Thyroid gland (tissue), 4 donors: ENCODE data around the gene SEMA5A. TPM values are rescaled to one million over a fixed set of nuclear protein-coding genes. Genes with fewer than 3 reads are reported as not detected.

ENCODE experiments used
- DNase-seq, 2 donors: peaks; one replicate each; pipeline ENCODE4 v3.0.0-alpha.2; 2019
- H3K27ac ChIP-seq, 3 donors: fragments of 200-600 bp; sonication (generic); 1 replicate in 2 of 3; 2 replicates in 1 of 3; pipeline ENCODE4 v1.5.1; 2016 to 2019; ENCODE audit warnings: mild to moderate bottlenecking in 1 of 3, moderate library complexity in 1 of 3
- H3K27me3 ChIP-seq: fragments of 200-600 bp; sonication (generic); one replicate; pipeline ENCODE4 v1.5.1; 2019
- H3K36me3 ChIP-seq, 2 donors: fragments of 200-600 bp; sonication (generic); one replicate each; pipeline ENCODE4 v1.5.1; 2016 to 2019
- H3K4me1 ChIP-seq, 2 donors: fragments of 200-600 bp; sonication (generic); one replicate each; pipeline ENCODE4 v1.5.1; 2017 to 2019
- H3K4me3 ChIP-seq, 3 donors: fragments of 200-600 bp; sonication (generic); replicated peaks in 1 of 3; 1 replicate in 2 of 3; 2 replicates in 1 of 3; pipeline ENCODE4 v1.5.1; 2016; ENCODE audit warnings: mild to moderate bottlenecking in 1 of 3
- H3K9me3 ChIP-seq: fragments of 200-600 bp; sonication (generic); one replicate; pipeline ENCODE4 v1.5.1; 2017
- CTCF ChIP-seq, 6 experiments: fragments of 200-600 bp in 3 of 6; fragments of 450-650 bp in 3 of 6; sonication (generic) in 3 of 6; IDR thresholded peaks; one replicate each; pipeline ENCODE4 v1.5.1; 2016 to 2019; ENCODE audit warnings: antibody characterized with exemption in 6 of 6, mild to moderate bottlenecking in 2 of 6, inconsistent platforms in 1 of 6, moderate library complexity in 1 of 6
- POLR2A ChIP-seq, 2 donors: fragments of 450-650 bp; IDR thresholded peaks; one replicate each; pipeline ENCODE4 v1.6.1; 2017; ENCODE audit warnings: antibody characterized with exemption in 2 of 2, mild to moderate bottlenecking in 2 of 2, moderate library complexity in 1 of 2
- WGBS, 2 donors: methylation state at CpG; one replicate each; pipeline ENCODE4 v1.1.5; 2017; 5-methylcytosine and 5-hydroxymethylcytosine counted together
- intact Hi-C: fragments of 100-400 bp; cut with DNase I; formaldehyde crosslinking; loops from one replicate; pipeline ENCODE4 v1.15.1; 2023
- total RNA-seq, 4 donors: library from RNA; depleted of rRNA; stranded (reverse); fragments of >200 nt; gene quantifications; one replicate each; pipeline ENCODE4 v1.2.3, GENCODE V29; 2016

SEMA5A gene
- total RNA-seq, 4 donors from 2014 or later = 1.8 to 8.4 (median 3.8) TPM

DNA sequence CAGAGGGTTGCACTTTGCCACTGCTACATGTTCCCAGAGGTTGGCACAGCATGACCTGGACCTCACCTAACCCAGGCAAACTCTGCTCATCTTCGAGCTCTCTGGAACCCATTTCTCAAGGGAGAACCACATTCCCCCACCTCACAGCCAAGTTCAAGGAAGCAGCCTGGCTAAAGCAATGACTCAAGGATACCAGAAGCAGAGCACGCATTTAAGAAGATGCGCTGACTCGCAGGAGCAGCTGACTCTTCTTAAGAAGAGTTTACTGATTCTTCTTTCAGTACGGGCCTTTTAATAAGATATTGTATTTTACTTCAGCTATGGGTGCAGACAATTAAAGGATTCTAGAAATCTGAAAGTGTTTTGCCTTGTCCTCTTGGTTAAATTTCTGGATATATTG, 4.1 kb upstream of the SEMA5A start:
- Histone ChIP-seq H3K4me3 (no peak overlapping the region), H3K4me1 (peaks cover 8 to 20% of the 10 kb centered on the region in 2 donors), H3K36me3 (no peaks in the 10 kb centered on the region), H3K27me3 (no peaks in the 10 kb centered on the region), H3K9me3 (no peaks in the 10 kb centered on the region), H3K27ac (no peak overlapping the region)
- no peak for DNase-seq
- intact Hi-C loops = no loop called here
- WGBS, 2 donors = 85 to 97% methylated on average over 5 of the region's 5 CpGs
- TF ChIP-seq CTCF (IDR thresholded peaks at IDR 0.05) (no peak), POLR2A (IDR thresholded peaks at IDR 0.05) (no peak)

DNA sequence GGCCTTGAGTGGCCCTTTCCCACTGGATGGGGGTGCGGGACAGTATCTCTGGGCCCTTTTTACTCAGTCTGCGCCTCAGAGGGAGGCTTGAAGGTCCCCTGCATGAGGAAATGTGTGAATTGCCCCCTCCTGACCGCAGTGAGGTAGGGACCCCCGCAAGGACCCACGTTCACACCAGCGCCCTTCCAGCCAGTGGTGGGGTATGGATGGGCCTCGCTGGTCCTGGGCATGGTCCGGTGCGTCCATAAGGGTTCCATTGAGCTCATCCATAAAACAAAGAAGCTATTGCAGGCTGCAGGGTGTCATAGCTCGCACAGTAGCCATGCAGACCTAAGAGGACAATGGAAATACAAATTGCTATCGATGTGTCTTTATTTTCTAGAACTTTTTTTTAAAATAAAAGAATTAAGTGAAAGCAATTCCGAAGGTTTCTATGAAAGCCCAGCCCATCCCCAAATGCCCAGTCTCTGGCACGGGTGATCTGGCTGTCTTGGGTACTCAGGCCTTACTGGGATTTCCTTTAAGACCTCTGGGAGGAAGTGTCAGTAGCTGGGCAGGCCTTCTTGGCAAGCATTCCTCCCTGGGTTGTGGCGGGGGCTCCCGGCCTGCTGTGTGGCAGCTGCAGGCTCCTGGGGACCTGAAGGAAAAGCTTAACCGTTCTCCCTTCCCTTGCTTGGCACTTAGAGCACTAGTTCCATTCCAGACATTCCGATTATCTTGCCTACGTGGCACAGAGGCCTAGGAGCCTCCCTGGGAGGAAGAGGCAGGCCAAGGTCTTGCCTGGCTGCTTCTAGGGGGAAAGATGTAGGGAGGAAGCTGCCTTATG, 1.5 kb upstream of the SEMA5A start:
- H3K9me3 ChIP-seq = no peaks in the 10 kb centered on the region
- intact Hi-C loops = no loop called here
- H3K4me3 ChIP-seq = peak overlapping the region in 1 of 3 donors; percentile 62
- WGBS, 2 donors = 38 to 59% methylated on average over 16 to 18 of the region's 18 CpGs
- no peaks in the 10 kb centered on the region for H3K36me3 ChIP-seq
- H3K27ac ChIP-seq = peak overlapping the region in 2 of 3 donors; percentile 9 to 85
- no peaks in the 10 kb centered on the region for H3K27me3 ChIP-seq
- peak; percentile 4 to 30 for DNase-seq
- no peak for TF ChIP-seq CTCF (IDR thresholded peaks at IDR 0.05)
- no peak for TF ChIP-seq POLR2A (IDR thresholded peaks at IDR 0.05)
- H3K4me1 ChIP-seq = peaks cover 15 to 24% of the 10 kb centered on the region in 2 donors

DNA sequence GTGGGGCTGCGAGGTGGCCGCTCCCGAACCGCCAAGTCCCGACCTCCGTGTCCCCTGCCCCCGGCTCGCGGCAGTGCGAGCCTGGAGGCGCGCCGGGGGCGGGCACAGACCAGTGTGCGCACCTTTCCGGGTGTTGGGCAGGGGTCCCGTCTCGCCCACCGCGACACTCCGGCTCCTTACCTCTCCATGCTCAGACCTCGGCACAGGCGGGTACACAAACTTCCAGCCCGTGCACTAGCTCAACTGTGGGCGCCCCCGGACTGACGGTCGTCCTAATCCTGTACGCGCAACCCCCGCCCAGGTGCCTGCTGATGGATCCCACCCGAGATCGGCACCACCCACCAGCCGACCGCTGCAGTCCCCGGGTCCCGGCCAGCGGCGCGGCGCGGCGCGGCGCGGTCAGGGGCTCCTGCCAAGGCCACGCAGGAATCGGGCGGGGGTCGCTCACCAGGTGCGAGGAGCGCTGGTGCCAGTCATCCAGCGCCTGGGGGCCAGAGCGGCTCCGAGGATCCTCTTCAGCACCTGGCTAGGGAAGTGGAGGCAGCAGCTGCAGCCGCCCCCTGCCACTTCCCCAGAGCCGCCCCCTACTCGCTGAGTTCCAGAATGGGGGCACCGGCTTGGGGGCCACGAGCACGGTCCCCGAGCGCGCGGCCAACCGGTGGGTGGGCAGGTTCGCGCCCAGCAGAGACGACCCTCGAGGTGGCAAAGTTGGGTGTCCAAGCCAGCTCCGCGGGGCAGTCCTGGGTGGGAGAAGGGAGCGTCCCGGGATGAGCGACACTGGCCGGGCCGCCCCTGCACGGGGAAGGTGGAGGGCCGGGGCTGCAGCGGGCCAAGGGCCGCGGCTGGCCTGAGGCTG, 511 bp downstream of the SEMA5A start:
- intact Hi-C loops = no loop called here
- 0% methylated on average over 4 to 25 of the region's 82 CpGs for WGBS, 2 donors

DNA sequence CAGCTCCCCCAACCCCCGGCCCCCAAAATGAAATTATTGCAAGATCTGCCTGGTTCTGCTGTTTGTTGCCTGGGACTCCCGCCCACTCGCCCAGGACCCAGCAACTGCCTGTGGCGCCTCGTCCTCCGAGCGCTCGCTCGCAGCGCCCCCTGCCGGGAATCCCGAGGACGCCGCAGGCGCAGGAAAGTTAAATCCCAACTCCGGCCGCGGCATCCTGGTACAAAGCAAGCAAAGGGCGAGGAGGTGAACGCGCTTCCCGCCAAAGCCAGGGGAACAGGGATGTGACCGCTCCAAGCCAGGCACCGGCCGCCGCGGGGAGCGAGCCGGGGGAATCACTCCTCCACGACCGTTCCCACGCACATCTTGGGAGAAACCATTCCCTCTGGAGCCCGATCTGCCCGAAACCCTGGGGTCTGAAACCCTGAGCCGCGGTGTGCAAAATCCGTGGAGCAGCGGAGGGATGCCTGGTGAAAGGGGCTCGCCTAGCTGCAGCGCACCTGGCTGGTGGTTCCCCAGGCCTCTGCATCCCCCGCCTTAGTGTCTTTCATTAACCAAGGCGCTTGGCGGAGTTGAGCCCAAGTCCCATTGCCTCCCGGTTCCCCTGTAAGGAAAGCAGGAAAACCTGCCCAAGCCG, 1.3 kb downstream of the SEMA5A start:
- Histone ChIP-seq H3K36me3 (no peaks in the 10 kb centered on the region), H3K4me3 (peak overlapping the region in 2 of 3 donors; percentile 44 to 62), H3K27me3 (no peaks in the 10 kb centered on the region), H3K4me1 (peaks cover 15 to 24% of the 10 kb centered on the region in 2 donors), H3K9me3 (no peaks in the 10 kb centered on the region), H3K27ac (peak overlapping the region in 2 of 3 donors; percentile 19 to 21)
- peak; percentile 76 to 85 for DNase-seq
- WGBS, 2 donors = 1% methylated on average over 26 to 36 of the region's 45 CpGs
- intact Hi-C loops = loop anchor here (5.0 kb wide), 1 partner anchor 182 kb away; no protein-coding TSS in a partner anchor
- TF ChIP-seq CTCF (IDR thresholded peaks at IDR 0.05) = peak; percentile 73 to 95 (median 80)
- TF ChIP-seq POLR2A (IDR thresholded peaks at IDR 0.05) = peak in 1 of 2 donors; percentile 11

More for the DNA sequence above, 511 bp downstream of the SEMA5A start:
- H3K36me3 ChIP-seq = no peaks in the 10 kb centered on the region
- TF ChIP-seq POLR2A (IDR thresholded peaks at IDR 0.05) = no peak
- TF ChIP-seq CTCF (IDR thresholded peaks at IDR 0.05) = no peak
- peak overlapping the region in 2 of 3 donors; percentile 19 to 49 for H3K27ac ChIP-seq
- H3K9me3 ChIP-seq = no peaks in the 10 kb centered on the region
- peak overlapping the region; percentile 44 to 62 (median 58) for H3K4me3 ChIP-seq
- peak; percentile 1 to 8 for DNase-seq
- no peaks in the 10 kb centered on the region for H3K27me3 ChIP-seq
- peaks cover 15 to 24% of the 10 kb centered on the region in 2 donors for H3K4me1 ChIP-seq
